Measurements from ENCODE around the gene UBE2D3.
"Not testable (repeated sequence)": the region's sequence is repeated elsewhere in the genome, so short reads cannot be mapped to it uniquely, and the experiment has no call there.

Gene UBE2D3

GRCh38 chr4:102825261-102826091 lies 1.9 kb downstream of the UBE2D3 start:
- CTCF ChIA-PET: interaction anchor here (0.9 to 2.7 kb wide), 4 partner anchors 9 to 49 kb away, joined by 3 to 8 read pairs (median 4); no protein-coding TSS in a partner anchor
- Histone ChIP-seq H3K27me3 (replicated peaks in 2 of 5; ENCODE audit: control insufficient read depth in 4 of 5, insufficient read depth in 5 of 5, low read length in 4 of 5) (no peaks in the 10 kb centered on the region), H3K27ac (ENCODE audit: insufficient read depth in 1 of 2, low read depth in 1 of 2, low read length in 2 of 2, poor library complexity in 1 of 2, severe bottlenecking in 2 of 2) (peak overlapping the region; percentile 99 to 100), H3K36me3 (ENCODE audit: control insufficient read depth in 4 of 4, insufficient read depth in 4 of 4, low read length in 3 of 4) (peaks cover 0 to 32% (median 7%) of the 10 kb centered on the region in 4 experiments), H3K4me1 (ENCODE audit: control extremely low read depth in 1 of 4, control insufficient read depth in 4 of 4, insufficient read depth in 4 of 4, low read length in 3 of 4) (peaks cover 21 to 53% (median 41%) of the 10 kb centered on the region in 4 experiments), H3K4me3 (ENCODE audit: control insufficient read depth in 1 of 7, extremely low read depth in 1 of 7, insufficient read depth in 4 of 7, low read depth in 2 of 7, low read length in 6 of 7) (peak overlapping the region; percentile 18 to 100 (median 97)), H3K9me3 (ENCODE audit: control extremely low read depth in 1 of 5, control insufficient read depth in 4 of 5, insufficient read depth in 2 of 5, low read depth in 1 of 5, low read length in 4 of 5) (no peaks in the 10 kb centered on the region)
- DNase-seq: peak; percentile 48 to 76 (median 65)
- POLR2A ChIA-PET: interaction anchor here (0.7 to 5.2 kb wide), 5 partner anchors 13 to 82 kb away, joined by 3 to 72 read pairs (median 4); partner anchors contain the start of genes CISD2 and MANBA
- WGBS (ENCODE audit: insufficient coverage): 1% methylated on average over 11 of the region's 23 CpGs

- Histone ChIP-seq H3K27me3 (replicated peaks in 2 of 5; ENCODE audit: control insufficient read depth in 4 of 5, insufficient read depth in 5 of 5, low read length in 4 of 5) (no peaks in the 10 kb centered on the region), H3K27ac (ENCODE audit: insufficient read depth in 1 of 2, low read depth in 1 of 2, low read length in 2 of 2, poor library complexity in 1 of 2, severe bottlenecking in 2 of 2) (peak overlapping the region; percentile 99 to 100), H3K36me3 (ENCODE audit: control insufficient read depth in 4 of 4, insufficient read depth in 4 of 4, low read length in 3 of 4) (peaks cover 3 to 41% (median 7%) of the 10 kb centered on the region in 4 experiments), H3K4me3 (ENCODE audit: control insufficient read depth in 1 of 7, extremely low read depth in 1 of 7, insufficient read depth in 4 of 7, low read depth in 2 of 7, low read length in 6 of 7) (peak overlapping the region in 6 of 7 experiments; percentile 89 to 100 (median 98)), H3K9me3 (ENCODE audit: control extremely low read depth in 1 of 5, control insufficient read depth in 4 of 5, insufficient read depth in 2 of 5, low read depth in 1 of 5, low read length in 4 of 5) (no peaks in the 10 kb centered on the region), H3K4me1 (ENCODE audit: control extremely low read depth in 1 of 4, control insufficient read depth in 4 of 4, insufficient read depth in 4 of 4, low read length in 3 of 4) (peaks cover 21 to 61% (median 42%) of the 10 kb centered on the region in 4 experiments)
- ChIA-PET CTCF (interaction anchor here (0.6 to 2.7 kb wide), 5 partner anchors 8 to 52 kb away, joined by 3 to 8 read pairs (median 4); no protein-coding TSS in a partner anchor), POLR2A (interaction anchor here (0.5 to 5.2 kb wide), 4 partner anchors 19 to 61 kb away, joined by 3 to 72 read pairs (median 3); partner anchors contain the start of gene CISD2)
- WGBS (ENCODE audit: insufficient coverage): 0% methylated on average over 1 of the region's 2 CpGs
- no peak for DNase-seq
Observed at GRCh38 chr4:102824398-102824797, 3.0 kb downstream of the UBE2D3 start.

- POLR2A ChIA-PET: interaction anchor here (0.5 to 5.2 kb wide), 5 partner anchors 19 to 88 kb away, joined by 3 to 72 read pairs (median 3); partner anchors contain the start of gene CISD2
- CTCF ChIA-PET: interaction anchor here (0.6 to 1.1 kb wide), 5 partner anchors 12 to 62 kb away, joined by 3 to 4 read pairs (median 3); no protein-coding TSS in a partner anchor
- Histone ChIP-seq H3K4me3 (ENCODE audit: control insufficient read depth in 1 of 7, extremely low read depth in 1 of 7, insufficient read depth in 4 of 7, low read depth in 2 of 7, low read length in 6 of 7) (peak overlapping the region in 5 of 7 experiments; percentile 92 to 100 (median 98)), H3K27ac (ENCODE audit: insufficient read depth in 1 of 2, low read depth in 1 of 2, low read length in 2 of 2, poor library complexity in 1 of 2, severe bottlenecking in 2 of 2) (peak overlapping the region; percentile 2 to 100), H3K4me1 (ENCODE audit: control extremely low read depth in 1 of 4, control insufficient read depth in 4 of 4, insufficient read depth in 4 of 4, low read length in 3 of 4) (peaks cover 17 to 57% (median 38%) of the 10 kb centered on the region in 4 experiments), H3K27me3 (replicated peaks in 2 of 5; ENCODE audit: control insufficient read depth in 4 of 5, insufficient read depth in 5 of 5, low read length in 4 of 5) (no peaks in the 10 kb centered on the region), H3K9me3 (ENCODE audit: control extremely low read depth in 1 of 5, control insufficient read depth in 4 of 5, insufficient read depth in 2 of 5, low read depth in 1 of 5, low read length in 4 of 5) (no peaks in the 10 kb centered on the region), H3K36me3 (ENCODE audit: control insufficient read depth in 4 of 4, insufficient read depth in 4 of 4, low read length in 3 of 4) (peaks cover 3 to 41% (median 7%) of the 10 kb centered on the region in 4 experiments)
- no peak for DNase-seq
- WGBS (ENCODE audit: insufficient coverage): no CpG with 5 or more reads among the region's 4 CpGs
Observed at GRCh38 chr4:102823897-102824296, 3.5 kb downstream of the UBE2D3 start.

GRCh38 chr4:102823464-102823863 lies 3.9 kb downstream of the UBE2D3 start:
- CTCF ChIA-PET: interaction anchor here (0.6 to 1.0 kb wide), 3 partner anchors 12 to 62 kb away, joined by 3 to 4 read pairs (median 3); no protein-coding TSS in a partner anchor
- 40% methylated on average over 1 of the region's 4 CpGs for WGBS (ENCODE audit: insufficient coverage)
- Histone ChIP-seq H3K27ac (ENCODE audit: insufficient read depth in 1 of 2, low read depth in 1 of 2, low read length in 2 of 2, poor library complexity in 1 of 2, severe bottlenecking in 2 of 2) (peak overlapping the region; percentile 2 to 100), H3K9me3 (ENCODE audit: control extremely low read depth in 1 of 5, control insufficient read depth in 4 of 5, insufficient read depth in 2 of 5, low read depth in 1 of 5, low read length in 4 of 5) (no peaks in the 10 kb centered on the region), H3K27me3 (replicated peaks in 2 of 5; ENCODE audit: control insufficient read depth in 4 of 5, insufficient read depth in 5 of 5, low read length in 4 of 5) (no peaks in the 10 kb centered on the region), H3K4me3 (ENCODE audit: control insufficient read depth in 1 of 7, extremely low read depth in 1 of 7, insufficient read depth in 4 of 7, low read depth in 2 of 7, low read length in 6 of 7) (peak overlapping the region in 5 of 7 experiments; percentile 23 to 100 (median 97)), H3K4me1 (ENCODE audit: control extremely low read depth in 1 of 4, control insufficient read depth in 4 of 4, insufficient read depth in 4 of 4, low read length in 3 of 4) (peaks cover 16 to 56% (median 35%) of the 10 kb centered on the region in 4 experiments), H3K36me3 (ENCODE audit: control insufficient read depth in 4 of 4, insufficient read depth in 4 of 4, low read length in 3 of 4) (peaks cover 3 to 41% (median 7%) of the 10 kb centered on the region in 4 experiments)
- DNase-seq: no peak
- POLR2A ChIA-PET: interaction anchor here (1.0 to 1.3 kb wide), 2 partner anchors 31 to 88 kb away, joined by 3 read pairs; no protein-coding TSS in a partner anchor

- Histone ChIP-seq H3K27ac (ENCODE audit: insufficient read depth in 1 of 2, low read depth in 1 of 2, low read length in 2 of 2, poor library complexity in 1 of 2, severe bottlenecking in 2 of 2) (peak overlapping the region in 1 of 2 experiments; percentile 16), H3K27me3 (replicated peaks in 2 of 5; ENCODE audit: control insufficient read depth in 4 of 5, insufficient read depth in 5 of 5, low read length in 4 of 5) (no peaks in the 10 kb centered on the region), H3K4me1 (ENCODE audit: control extremely low read depth in 1 of 4, control insufficient read depth in 4 of 4, insufficient read depth in 4 of 4, low read length in 3 of 4) (peaks cover 19 to 60% (median 38%) of the 10 kb centered on the region in 4 experiments), H3K4me3 (ENCODE audit: control insufficient read depth in 1 of 7, extremely low read depth in 1 of 7, insufficient read depth in 4 of 7, low read depth in 2 of 7, low read length in 6 of 7) (no peak overlapping the region), H3K9me3 (ENCODE audit: control extremely low read depth in 1 of 5, control insufficient read depth in 4 of 5, insufficient read depth in 2 of 5, low read depth in 1 of 5, low read length in 4 of 5) (no peaks in the 10 kb centered on the region), H3K36me3 (ENCODE audit: control insufficient read depth in 4 of 4, insufficient read depth in 4 of 4, low read length in 3 of 4) (peaks cover 7 to 54% (median 13%) of the 10 kb centered on the region in 4 experiments)
- POLR2A ChIA-PET: no interaction called here
- CTCF ChIA-PET: interaction anchor here (0.6 to 0.9 kb wide), 2 partner anchors 10 to 161 kb away, joined by 3 to 4 read pairs; no protein-coding TSS in a partner anchor
- 71% methylated on average over 3 of the region's 8 CpGs for WGBS (ENCODE audit: insufficient coverage)
- DNase-seq: no peak
Observed at GRCh38 chr4:102819588-102820365, 7.6 kb downstream of the UBE2D3 start.

GRCh38 chr4:102819100-102819499 lies 8.3 kb downstream of the UBE2D3 start:
- H3K27me3 ChIP-seq (replicated peaks in 2 of 5; ENCODE audit: control insufficient read depth in 4 of 5, insufficient read depth in 5 of 5, low read length in 4 of 5); H3K27ac ChIP-seq (ENCODE audit: insufficient read depth in 1 of 2, low read depth in 1 of 2, low read length in 2 of 2, poor library complexity in 1 of 2, severe bottlenecking in 2 of 2); DNase-seq; POLR2A ChIA-PET; H3K4me3 ChIP-seq (ENCODE audit: control insufficient read depth in 1 of 7, extremely low read depth in 1 of 7, insufficient read depth in 4 of 7, low read depth in 2 of 7, low read length in 6 of 7); H3K9me3 ChIP-seq (ENCODE audit: control extremely low read depth in 1 of 5, control insufficient read depth in 4 of 5, insufficient read depth in 2 of 5, low read depth in 1 of 5, low read length in 4 of 5): not testable (repeated sequence)
- CTCF ChIA-PET: interaction anchor here (0.6 to 0.9 kb wide), 2 partner anchors 10 to 162 kb away, joined by 3 to 4 read pairs; no protein-coding TSS in a partner anchor
- Histone ChIP-seq H3K36me3 (ENCODE audit: control insufficient read depth in 4 of 4, insufficient read depth in 4 of 4, low read length in 3 of 4) (peaks cover 7 to 51% (median 15%) of the 10 kb centered on the region in 4 experiments), H3K4me1 (ENCODE audit: control extremely low read depth in 1 of 4, control insufficient read depth in 4 of 4, insufficient read depth in 4 of 4, low read length in 3 of 4) (peaks cover 14 to 54% (median 31%) of the 10 kb centered on the region in 4 experiments)
- WGBS (ENCODE audit: insufficient coverage): 96% methylated on average over 6 of the region's 10 CpGs
